Naive B cell (primary cell): ENCODE results near the gene NAV2. TPM values are rescaled to one million over a fixed set of nuclear protein-coding genes. Genes with fewer than 3 reads are reported as not detected.
"Not testable (repeated sequence)": the region's sequence is repeated elsewhere in the genome, so short reads cannot be mapped to it uniquely, and the experiment has no call there.

ENCODE experiments used
- ATAC-seq, 2 donors: fragments of 150-1000 bp; cut with Tn5 transposase; 2 replicates each; pipeline ENCODE4 v1.10.0; 2021; ENCODE audit warnings: low read depth in 2 of 2, mild to moderate bottlenecking in 2 of 2, moderate library complexity in 2 of 2
- DNase-seq: peaks from one replicate; pipeline ENCODE4 v3.0.0; 2022
- H3K27ac Mint-ChIP-seq, 6 donors: one replicate each; pipeline ENCODE4 v1.8.0; 2020 to 2022; ENCODE audit warnings: mild to moderate bottlenecking in 6 of 6, mixed read lengths in 6 of 6, moderate library complexity in 5 of 6, inconsistent platforms in 2 of 6
- H3K27me3 Mint-ChIP-seq, 3 donors: one replicate each; pipeline ENCODE4 v1.8.0; 2021 to 2022; ENCODE audit warnings: mixed read lengths in 3 of 3, mild to moderate bottlenecking in 1 of 3
- H3K36me3 Mint-ChIP-seq, 2 donors: one replicate each; pipeline ENCODE4 v1.8.0; 2020 to 2022; ENCODE audit warnings: mixed read lengths in 2 of 2, inconsistent platforms in 1 of 2, mild to moderate bottlenecking in 1 of 2
- H3K4me1 Mint-ChIP-seq, 3 donors: one replicate each; pipeline ENCODE4 v1.8.0; 2020 to 2022; ENCODE audit warnings: mixed read lengths in 3 of 3, inconsistent platforms in 1 of 3, mild to moderate bottlenecking in 1 of 3, moderate library complexity in 1 of 3
- H3K4me3 Mint-ChIP-seq, 8 donors: one replicate each; pipeline ENCODE4 v1.8.0; 2020 to 2022; ENCODE audit warnings: mild to moderate bottlenecking in 8 of 8, mixed read lengths in 8 of 8, moderate library complexity in 8 of 8, inconsistent platforms in 2 of 8
- H3K9me3 Mint-ChIP-seq, 7 donors: one replicate each; pipeline ENCODE4 v1.8.0; 2020 to 2022; ENCODE audit warnings: mixed read lengths in 7 of 7, mild to moderate bottlenecking in 5 of 7, inconsistent platforms in 2 of 7, moderate library complexity in 1 of 7
- polyA plus RNA-seq, 6 donors: library from polyadenylated mRNA; unstranded; fragments of 300-500 nt; fragmentation: Illumina TruSeq; gene quantifications; one replicate each; pipeline ENCODE4 v1.2.3, GENCODE V29; 2021; ENCODE audit warnings: low read depth in 6 of 6

Gene NAV2
- polyA plus RNA-seq, 6 donors from 2014 or later, result 0.90 to 3.2 (median 0.94) TPM; not detected in 3

GRCh38 chr11:20065406-20065805 lies 352.8 kb downstream of the NAV2 start:
- Mint-ChIP-seq H3K4me1 (peaks cover 0 to 7% (median 0%) of the 10 kb centered on the region in 3 donors), H3K4me3 (no peak overlapping the region), H3K27ac (no peak overlapping the region), H3K27me3 (no peaks in the 10 kb centered on the region), H3K9me3 (no peaks in the 10 kb centered on the region), H3K36me3 (no peaks in the 10 kb centered on the region)
- ATAC-seq (no peak), DNase-seq (no peak)

- Mint-ChIP-seq H3K27ac (peak overlapping the region in 1 of 6 donors; percentile 22), H3K9me3 (no peaks in the 10 kb centered on the region)
Measured at GRCh38 chr11:20066013-20066782, 353.6 kb downstream of the NAV2 start.

GRCh38 chr11:20066783-20067156 lies 354.1 kb downstream of the NAV2 start:
- no peaks in the 10 kb centered on the region for H3K36me3 Mint-ChIP-seq
- peaks cover 0 to 2% (median 0%) of the 10 kb centered on the region in 7 donors for H3K9me3 Mint-ChIP-seq
- ATAC-seq (no peak), DNase-seq (no peak)
- H3K4me3 Mint-ChIP-seq, result no peak overlapping the region
- no peaks in the 10 kb centered on the region for H3K27me3 Mint-ChIP-seq
- peaks cover 0 to 7% (median 0%) of the 10 kb centered on the region in 3 donors for H3K4me1 Mint-ChIP-seq
- peak overlapping the region in 1 of 6 donors; percentile 22 for H3K27ac Mint-ChIP-seq

More at GRCh38 chr11:20066013-20066782, 353.6 kb downstream of the NAV2 start:
- no peaks in the 10 kb centered on the region for H3K36me3 Mint-ChIP-seq
- no peaks in the 10 kb centered on the region for H3K27me3 Mint-ChIP-seq
- H3K4me3 Mint-ChIP-seq, result no peak overlapping the region
- no peak for ATAC-seq
- no peak for DNase-seq
- H3K4me1 Mint-ChIP-seq, result peaks cover 0 to 7% (median 0%) of the 10 kb centered on the region in 3 donors

- peak overlapping the region in 1 of 6 donors; percentile 13 for H3K27ac Mint-ChIP-seq
- H3K4me1 Mint-ChIP-seq, result peaks cover 0 to 7% (median 0%) of the 10 kb centered on the region in 3 donors
- DNase-seq, result no peak
- no peak for ATAC-seq
- no peaks in the 10 kb centered on the region for H3K27me3 Mint-ChIP-seq
- no peak overlapping the region for H3K4me3 Mint-ChIP-seq
- H3K9me3 Mint-ChIP-seq, result peaks cover 0 to 11% (median 0%) of the 10 kb centered on the region in 7 donors
- no peaks in the 10 kb centered on the region for H3K36me3 Mint-ChIP-seq
Measured at GRCh38 chr11:20067665-20068064, 355.0 kb downstream of the NAV2 start.

GRCh38 chr11:20068691-20069090 lies 356.1 kb downstream of the NAV2 start:
- Mint-ChIP-seq H3K27me3 (no peaks in the 10 kb centered on the region), H3K9me3 (peaks cover 0 to 11% (median 0%) of the 10 kb centered on the region in 7 donors), H3K36me3 (no peaks in the 10 kb centered on the region), H3K4me1 (peaks cover 0 to 7% (median 0%) of the 10 kb centered on the region in 3 donors), H3K27ac (peak overlapping the region in 1 of 6 donors; percentile 53), H3K4me3 (no peak overlapping the region)
- ATAC-seq (no peak), DNase-seq (no peak)

- Mint-ChIP-seq H3K36me3 (no peaks in the 10 kb centered on the region), H3K27ac (no peak overlapping the region), H3K4me1 (peaks cover 0 to 7% (median 0%) of the 10 kb centered on the region in 3 donors), H3K27me3 (peaks cover 0 to 7% (median 0%) of the 10 kb centered on the region in 3 donors), H3K4me3 (no peak overlapping the region), H3K9me3 (peaks cover 0 to 11% (median 0%) of the 10 kb centered on the region in 7 donors)
- DNase-seq, result no peak
- ATAC-seq, result no peak
Measured at GRCh38 chr11:20070459-20070858, 357.8 kb downstream of the NAV2 start.

GRCh38 chr11:20075627-20076026 lies 363.0 kb downstream of the NAV2 start:
- DNase-seq (no peak), ATAC-seq (no peak)
- H3K36me3 Mint-ChIP-seq, result peaks cover 0 to 7% of the 10 kb centered on the region in 2 donors
- H3K9me3 Mint-ChIP-seq, result peaks cover 0 to 11% (median 0%) of the 10 kb centered on the region in 7 donors
- peaks cover 12 to 22% (median 12%) of the 10 kb centered on the region in 3 donors for H3K4me1 Mint-ChIP-seq
- H3K27ac Mint-ChIP-seq, result peak overlapping the region in 1 of 6 donors; percentile 77
- peaks cover 0 to 7% (median 0%) of the 10 kb centered on the region in 3 donors for H3K27me3 Mint-ChIP-seq
- no peak overlapping the region for H3K4me3 Mint-ChIP-seq

GRCh38 chr11:20078846-20079245 lies 366.2 kb downstream of the NAV2 start:
- no peak for DNase-seq
- Mint-ChIP-seq H3K36me3 (peaks cover 0 to 7% of the 10 kb centered on the region in 2 donors), H3K4me3 (peak overlapping the region in 4 of 8 donors; percentile 43 to 82 (median 64))

GRCh38 chr11:20080032-20080685 lies 367.5 kb downstream of the NAV2 start:
- peak overlapping the region; percentile 14 to 82 (median 61) for H3K4me3 Mint-ChIP-seq
- peaks cover 0 to 7% of the 10 kb centered on the region in 2 donors for H3K36me3 Mint-ChIP-seq
- H3K27ac Mint-ChIP-seq, result peak overlapping the region in 4 of 6 donors; percentile 31 to 63 (median 50)
- ATAC-seq (peak; percentile 94 to 96), DNase-seq (peak; percentile 41)
- peaks cover 0 to 2% (median 0%) of the 10 kb centered on the region in 7 donors for H3K9me3 Mint-ChIP-seq
- peaks cover 23 to 41% (median 26%) of the 10 kb centered on the region in 3 donors for H3K4me1 Mint-ChIP-seq
- H3K27me3 Mint-ChIP-seq, result no peaks in the 10 kb centered on the region

More at GRCh38 chr11:20078846-20079245, 366.2 kb downstream of the NAV2 start:
- Mint-ChIP-seq H3K27me3 (peaks cover 0 to 7% (median 0%) of the 10 kb centered on the region in 3 donors), H3K9me3 (peaks cover 0 to 2% (median 0%) of the 10 kb centered on the region in 7 donors), H3K27ac (peak overlapping the region in 3 of 6 donors; percentile 32 to 76 (median 69)), H3K4me1 (peaks cover 17 to 32% (median 21%) of the 10 kb centered on the region in 3 donors)
- peak in 1 of 2 donors; percentile 60 for ATAC-seq

GRCh38 chr11:20081336-20081735 lies 368.7 kb downstream of the NAV2 start:
- Mint-ChIP-seq H3K9me3 (peaks cover 0 to under 1% (median 0%) of the 10 kb centered on the region in 7 donors), H3K4me1 (peaks cover 23 to 47% (median 23%) of the 10 kb centered on the region in 3 donors), H3K4me3 (no peak overlapping the region), H3K36me3 (peaks cover under 1 to 2% of the 10 kb centered on the region in 2 donors), H3K27ac (no peak overlapping the region), H3K27me3 (no peaks in the 10 kb centered on the region)
- no peak for ATAC-seq
- no peak for DNase-seq

GRCh38 chr11:20083877-20084276 lies 371.2 kb downstream of the NAV2 start:
- not testable (repeated sequence) for H3K27ac Mint-ChIP-seq, H3K36me3 Mint-ChIP-seq, H3K27me3 Mint-ChIP-seq, DNase-seq, H3K9me3 Mint-ChIP-seq
- peak overlapping the region in 2 of 8 donors; percentile 66 to 71 for H3K4me3 Mint-ChIP-seq
- peaks cover 27 to 48% (median 29%) of the 10 kb centered on the region in 3 donors for H3K4me1 Mint-ChIP-seq
- ATAC-seq, result peak in 1 of 2 donors; percentile 21

GRCh38 chr11:20084921-20085814 lies 372.5 kb downstream of the NAV2 start:
- H3K27ac Mint-ChIP-seq, result no peak overlapping the region
- ATAC-seq, result no peak
- peaks cover 0 to 5% (median 0%) of the 10 kb centered on the region in 7 donors for H3K9me3 Mint-ChIP-seq
- peaks cover 21 to 47% (median 23%) of the 10 kb centered on the region in 3 donors for H3K4me1 Mint-ChIP-seq
- peaks cover 0 to 7% of the 10 kb centered on the region in 2 donors for H3K36me3 Mint-ChIP-seq
- H3K4me3 Mint-ChIP-seq, result peak overlapping the region in 1 of 8 donors; percentile 34
- DNase-seq, result no peak
- peaks cover 0 to 8% (median 0%) of the 10 kb centered on the region in 3 donors for H3K27me3 Mint-ChIP-seq
